ENCODE measurements around the gene OTOF.

The OTOF gene

GRCh38 chr2:26463244-26464192 is 14.4 kb downstream of the OTOF start:
- no peak for DNase-seq

- DNase-seq: no peak
These were observed 15.2 kb downstream of the OTOF start for GRCh38 chr2:26462511-26463243.

GRCh38 chr2:26462100-26462499 is 15.8 kb downstream of the OTOF start:
- DNase-seq: no peak

GRCh38 chr2:26461601-26462023 is 16.3 kb downstream of the OTOF start:
- no peak for DNase-seq

- no peak for DNase-seq
These were observed 17.3 kb downstream of the OTOF start for GRCh38 chr2:26460613-26461031.

- DNase-seq: no peak
These were observed 17.8 kb downstream of the OTOF start for GRCh38 chr2:26459991-26460612.

- no peak for DNase-seq
These were observed 19.4 kb downstream of the OTOF start for GRCh38 chr2:26458365-26459042.

- DNase-seq: no peak
These were observed 20.1 kb downstream of the OTOF start for GRCh38 chr2:26457695-26458364.

GRCh38 chr2:26457251-26457666 is 20.7 kb downstream of the OTOF start:
- DNase-seq: no peak

GRCh38 chr2:26456440-26457250 is 21.3 kb downstream of the OTOF start:
- DNase-seq: no peak

- DNase-seq: no peak
These were observed 22.1 kb downstream of the OTOF start for GRCh38 chr2:26455670-26456439.

- no peak for DNase-seq
These were observed 22.8 kb downstream of the OTOF start for GRCh38 chr2:26455037-26455669.

GRCh38 chr2:26454561-26455001 is 23.3 kb downstream of the OTOF start:
- no peak for DNase-seq

GRCh38 chr2:26453421-26454329 is 24.2 kb downstream of the OTOF start:
- no peak for DNase-seq

- no peak for DNase-seq
These were observed 26.2 kb downstream of the OTOF start for GRCh38 chr2:26451700-26452099.

- DNase-seq: no peak
These were observed 27.8 kb downstream of the OTOF start for GRCh38 chr2:26450031-26450635.

GRCh38 chr2:26449278-26450030 is 28.5 kb downstream of the OTOF start:
- DNase-seq: no peak

- DNase-seq: no peak
These were observed 29.3 kb downstream of the OTOF start for GRCh38 chr2:26448651-26449050.
